ENCODE measurements around the gene ACOT11. TPM values are rescaled to one million over a fixed set of nuclear protein-coding genes. Genes with fewer than 3 reads are reported as not detected.

ACOT11 gene
- polyA plus RNA-seq, 1 donor (not counting 4 experiments of a cell fraction or from before 2014, with no cell fraction given) = 3.4 TPM

DNA sequence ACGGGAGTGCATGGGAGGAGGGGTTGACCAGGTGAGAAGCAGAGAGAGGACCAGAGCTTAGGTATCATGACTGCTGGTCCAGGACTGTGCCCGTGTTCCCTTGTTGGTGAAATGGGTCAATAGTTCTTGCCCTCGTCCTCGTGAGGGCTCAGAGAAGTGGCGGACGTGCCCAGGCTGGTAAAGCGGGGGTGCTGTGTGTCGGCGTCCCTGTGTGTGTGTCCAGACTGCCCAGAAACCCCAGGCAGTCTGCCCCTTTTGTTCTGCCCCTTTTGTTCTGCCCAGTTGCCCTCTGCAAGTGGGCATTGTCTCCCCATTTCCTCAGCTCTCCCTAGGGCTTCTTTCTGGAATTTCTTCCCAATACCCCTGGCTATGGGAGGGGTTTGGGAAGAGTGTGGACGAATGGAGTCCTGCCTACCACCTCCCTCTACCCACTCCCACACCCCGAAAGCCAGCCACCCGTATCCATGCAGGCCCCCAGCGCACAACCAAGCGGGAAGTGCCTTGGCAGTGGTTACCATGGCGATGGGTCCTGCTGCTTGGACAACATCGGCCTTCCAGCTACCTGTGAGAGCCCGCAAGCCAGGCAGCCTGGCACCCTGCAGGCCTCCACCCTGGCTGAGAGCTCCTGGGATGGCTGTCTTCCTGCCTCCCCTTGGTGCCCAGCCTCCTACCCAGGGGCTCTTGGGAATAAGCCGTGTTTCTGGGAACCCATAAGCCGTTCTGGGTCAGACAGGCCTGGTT is 34.7 kb downstream of the ACOT11 start:
- H3K27ac ChIP-seq (ENCODE audit: control insufficient read depth, insufficient read depth, low read length) = no peak overlapping the region
- no peak overlapping the region for H3K4me3 ChIP-seq (ENCODE audit: control insufficient read depth in 2 of 3, extremely low read depth in 1 of 3, insufficient read depth in 2 of 3, low read depth in 1 of 3, low read length in 3 of 3)
- no peaks in the 10 kb centered on the region for H4K20me1 ChIP-seq (ENCODE audit: control insufficient read depth, extremely low read depth, insufficient read depth, low read length)
- DNase-seq (ENCODE audit: low read depth, low spot score) (no peak), FAIRE-seq (no peak)
- H3K4me1 ChIP-seq (ENCODE audit: control insufficient read depth, extremely low read depth, insufficient read depth, low read length) = peaks cover 13% of the 10 kb centered on the region
- no peaks in the 10 kb centered on the region for H3K9me3 ChIP-seq (ENCODE audit: control insufficient read depth, low read depth, low read length)
- no peak overlapping the region for H2AFZ ChIP-seq (ENCODE audit: control insufficient read depth, low read length)
- H3K27me3 ChIP-seq (ENCODE audit: control insufficient read depth, extremely low read depth, insufficient read depth, low read length) = no peaks in the 10 kb centered on the region
- no peaks in the 10 kb centered on the region for H3K79me2 ChIP-seq (ENCODE audit: control insufficient read depth, insufficient read depth, low read length)
- H3K4me2 ChIP-seq (ENCODE audit: control insufficient read depth, extremely low read depth, insufficient read depth, low read depth, low read length) = no peak overlapping the region
- no peak overlapping the region for H3K9ac ChIP-seq (ENCODE audit: control insufficient read depth, extremely low read depth, insufficient read depth, low read length)
- dilution Hi-C loops (cut with MboI; ENCODE audit: extremely low pct_ligation_motif_present, low sequenced_read_pairs) = no loop called here
- peaks cover 2% of the 10 kb centered on the region for H3K9me1 ChIP-seq (ENCODE audit: control insufficient read depth, extremely low read depth, insufficient read depth, low read length)
- no peaks in the 10 kb centered on the region for H3K36me3 ChIP-seq (ENCODE audit: control insufficient read depth in 2 of 2, extremely low read depth in 1 of 2, insufficient read depth in 2 of 2, low read length in 2 of 2)
- TF ChIP-seq EZH2 (IDR thresholded peaks at IDR 0.05; ENCODE audit: low read length) = no peak
- TF ChIP-seq, protein P1, sequence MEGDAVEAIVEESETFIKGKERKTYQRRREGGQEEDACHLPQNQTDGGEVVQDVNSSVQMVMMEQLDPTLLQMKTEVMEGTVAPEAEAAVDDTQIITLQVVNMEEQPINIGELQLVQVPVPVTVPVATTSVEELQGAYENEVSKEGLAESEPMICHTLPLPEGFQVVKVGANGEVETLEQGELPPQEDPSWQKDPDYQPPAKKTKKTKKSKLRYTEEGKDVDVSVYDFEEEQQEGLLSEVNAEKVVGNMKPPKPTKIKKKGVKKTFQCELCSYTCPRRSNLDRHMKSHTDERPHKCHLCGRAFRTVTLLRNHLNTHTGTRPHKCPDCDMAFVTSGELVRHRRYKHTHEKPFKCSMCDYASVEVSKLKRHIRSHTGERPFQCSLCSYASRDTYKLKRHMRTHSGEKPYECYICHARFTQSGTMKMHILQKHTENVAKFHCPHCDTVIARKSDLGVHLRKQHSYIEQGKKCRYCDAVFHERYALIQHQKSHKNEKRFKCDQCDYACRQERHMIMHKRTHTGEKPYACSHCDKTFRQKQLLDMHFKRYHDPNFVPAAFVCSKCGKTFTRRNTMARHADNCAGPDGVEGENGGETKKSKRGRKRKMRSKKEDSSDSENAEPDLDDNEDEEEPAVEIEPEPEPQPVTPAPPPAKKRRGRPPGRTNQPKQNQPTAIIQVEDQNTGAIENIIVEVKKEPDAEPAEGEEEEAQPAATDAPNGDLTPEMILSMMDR (optimal IDR thresholded peaks at IDR 0.05 in 1 of 3, IDR thresholded peaks at IDR 0.05 in 1 of 3, conservative IDR thresholded peaks at IDR 0.05 in 1 of 3; ENCODE audit: extremely low read depth in 1 of 3, insufficient read depth in 2 of 3, low read length in 3 of 3) = no peak

- no peak overlapping the region for H3K27ac ChIP-seq (ENCODE audit: control insufficient read depth, insufficient read depth, low read length)
- H3K27me3 ChIP-seq (ENCODE audit: control insufficient read depth, extremely low read depth, insufficient read depth, low read length) = no peaks in the 10 kb centered on the region
- no peaks in the 10 kb centered on the region for H3K79me2 ChIP-seq (ENCODE audit: control insufficient read depth, insufficient read depth, low read length)
- TF ChIP-seq EZH2 (IDR thresholded peaks at IDR 0.05; ENCODE audit: low read length) = no peak
- TF ChIP-seq, protein P1 (optimal IDR thresholded peaks at IDR 0.05 in 1 of 3, IDR thresholded peaks at IDR 0.05 in 1 of 3, conservative IDR thresholded peaks at IDR 0.05 in 1 of 3; ENCODE audit: extremely low read depth in 1 of 3, insufficient read depth in 2 of 3, low read length in 3 of 3) = no peak
- H3K9me3 ChIP-seq (ENCODE audit: control insufficient read depth, low read depth, low read length) = no peaks in the 10 kb centered on the region
- peaks cover 2% of the 10 kb centered on the region for H3K9me1 ChIP-seq (ENCODE audit: control insufficient read depth, extremely low read depth, insufficient read depth, low read length)
- no peaks in the 10 kb centered on the region for H4K20me1 ChIP-seq (ENCODE audit: control insufficient read depth, extremely low read depth, insufficient read depth, low read length)
- H3K4me3 ChIP-seq (ENCODE audit: control insufficient read depth in 2 of 3, extremely low read depth in 1 of 3, insufficient read depth in 2 of 3, low read depth in 1 of 3, low read length in 3 of 3) = no peak overlapping the region
- FAIRE-seq = no peak
- dilution Hi-C loops (cut with MboI; ENCODE audit: extremely low pct_ligation_motif_present, low sequenced_read_pairs) = no loop called here
- H3K36me3 ChIP-seq (ENCODE audit: control insufficient read depth in 2 of 2, extremely low read depth in 1 of 2, insufficient read depth in 2 of 2, low read length in 2 of 2) = no peaks in the 10 kb centered on the region
- H3K4me2 ChIP-seq (ENCODE audit: control insufficient read depth, extremely low read depth, insufficient read depth, low read depth, low read length) = no peak overlapping the region
- DNase-seq (ENCODE audit: low read depth, low spot score) = no peak
- no peak overlapping the region for H2AFZ ChIP-seq (ENCODE audit: control insufficient read depth, low read length)
- H3K9ac ChIP-seq (ENCODE audit: control insufficient read depth, extremely low read depth, insufficient read depth, low read length) = no peak overlapping the region
- H3K4me1 ChIP-seq (ENCODE audit: control insufficient read depth, extremely low read depth, insufficient read depth, low read length) = peaks cover 13% of the 10 kb centered on the region
Measured at GRCh38 chr1:54583307-54583686, 35.3 kb downstream of the ACOT11 start.
